ENCODE measurements around the gene ZNF423.

GRCh38 chr16:49502136-49502881, 353.6 kb downstream of the ZNF423 start:
- TF ChIP-seq GATA2 (IDR thresholded peaks at IDR 0.05; ENCODE audit: low read depth, low read length) (no peak), GATA3 (IDR thresholded peaks at IDR 0.05; ENCODE audit: low read depth, low read length) (no peak)

Data from SH-SY5Y (cell line).